ENCODE results near the gene FAM114A1. TPM values are rescaled to one million over a fixed set of nuclear protein-coding genes. Genes with fewer than 3 reads are reported as not detected.

The FAM114A1 gene
- total and polyA plus RNA-seq, 2 donors from 2014 or later, result 10.8 to 31.1 TPM

DNA sequence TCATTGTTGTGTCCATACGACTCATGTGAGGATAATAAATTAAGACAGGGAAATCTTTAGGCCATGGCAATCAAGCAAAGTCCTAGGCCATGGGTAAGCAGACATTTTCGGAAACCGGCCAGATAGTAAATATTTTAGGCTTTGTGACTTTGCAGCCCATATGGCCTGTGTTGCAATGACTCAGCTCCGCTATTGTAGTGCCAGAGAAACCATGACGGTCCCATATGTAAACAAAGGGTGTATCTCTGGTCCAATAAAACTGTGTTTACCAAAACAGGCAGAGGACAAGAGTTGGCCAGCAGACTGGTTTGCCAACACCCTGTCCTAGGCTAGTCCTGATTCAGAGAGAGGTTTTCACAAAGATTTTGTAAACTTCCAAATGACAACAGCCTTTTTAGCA is 5.0 kb downstream of the FAM114A1 start:
- Histone ChIP-seq H3K27ac (ENCODE audit: low read depth in 2 of 2, low read length in 2 of 2) (no peak overlapping the region), H3K27me3 (ENCODE audit: control insufficient read depth, insufficient read depth, low read length) (no peaks in the 10 kb centered on the region), H3K4me1 (ENCODE audit: control insufficient read depth in 2 of 3, insufficient read depth in 2 of 3, low read depth in 1 of 3, low read length in 3 of 3) (peaks cover 0 to 13% (median 10%) of the 10 kb centered on the region in 3 donors), H3K9ac (ENCODE audit: low read length in 3 of 3) (no peak overlapping the region), H3K9me3 (ENCODE audit: control insufficient read depth in 2 of 3, insufficient read depth in 1 of 3, low read length in 3 of 3) (no peaks in the 10 kb centered on the region), H3K36me3 (ENCODE audit: control insufficient read depth in 2 of 3, insufficient read depth in 3 of 3, low read length in 3 of 3) (peaks cover 0 to 2% (median 0%) of the 10 kb centered on the region in 3 donors), H3K4me3 (ENCODE audit: low read length in 3 of 3) (no peak overlapping the region)
- FAIRE-seq (no peak), DNase-seq (no peak)
- TF ChIP-seq, protein P1, sequence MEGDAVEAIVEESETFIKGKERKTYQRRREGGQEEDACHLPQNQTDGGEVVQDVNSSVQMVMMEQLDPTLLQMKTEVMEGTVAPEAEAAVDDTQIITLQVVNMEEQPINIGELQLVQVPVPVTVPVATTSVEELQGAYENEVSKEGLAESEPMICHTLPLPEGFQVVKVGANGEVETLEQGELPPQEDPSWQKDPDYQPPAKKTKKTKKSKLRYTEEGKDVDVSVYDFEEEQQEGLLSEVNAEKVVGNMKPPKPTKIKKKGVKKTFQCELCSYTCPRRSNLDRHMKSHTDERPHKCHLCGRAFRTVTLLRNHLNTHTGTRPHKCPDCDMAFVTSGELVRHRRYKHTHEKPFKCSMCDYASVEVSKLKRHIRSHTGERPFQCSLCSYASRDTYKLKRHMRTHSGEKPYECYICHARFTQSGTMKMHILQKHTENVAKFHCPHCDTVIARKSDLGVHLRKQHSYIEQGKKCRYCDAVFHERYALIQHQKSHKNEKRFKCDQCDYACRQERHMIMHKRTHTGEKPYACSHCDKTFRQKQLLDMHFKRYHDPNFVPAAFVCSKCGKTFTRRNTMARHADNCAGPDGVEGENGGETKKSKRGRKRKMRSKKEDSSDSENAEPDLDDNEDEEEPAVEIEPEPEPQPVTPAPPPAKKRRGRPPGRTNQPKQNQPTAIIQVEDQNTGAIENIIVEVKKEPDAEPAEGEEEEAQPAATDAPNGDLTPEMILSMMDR (IDR thresholded peaks at IDR 0.05; ENCODE audit: borderline replicate concordance, extremely low read depth, insufficient read depth), result no peak
- intact Hi-C loops (cut with DNase I), result no loop called here

DNA sequence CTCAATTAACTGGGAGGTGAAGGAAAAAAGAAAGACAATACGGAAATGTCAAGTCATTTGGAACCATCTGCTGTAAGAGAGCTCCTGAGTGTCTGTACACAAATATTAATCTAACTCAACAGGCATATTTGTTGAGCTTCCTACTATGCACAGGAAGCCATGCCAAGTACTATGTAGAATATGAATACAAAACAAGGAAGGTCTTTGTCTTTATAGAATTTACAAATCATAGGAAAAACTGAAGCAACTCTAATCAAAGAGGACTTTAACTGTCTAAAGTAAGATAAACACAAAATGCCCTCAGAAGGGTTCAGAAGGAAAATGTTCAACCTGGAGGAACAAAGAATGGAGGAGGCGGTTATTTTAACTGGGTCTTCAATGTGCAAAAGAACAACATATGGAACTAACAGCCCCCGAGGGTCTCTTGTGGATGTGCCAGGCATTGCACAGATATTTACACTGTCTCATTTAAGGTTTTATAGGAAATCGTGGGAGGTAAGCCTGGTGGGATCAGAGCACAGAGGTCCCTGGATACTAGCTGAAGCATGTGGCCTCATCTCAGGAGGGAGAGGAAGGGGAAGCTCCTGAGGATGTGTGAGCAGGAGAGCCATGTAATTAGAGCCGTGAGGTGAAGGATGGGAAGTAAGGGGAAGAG is 5.8 kb downstream of the FAM114A1 start:
- DNase-seq (peak in 2 of 5 donors; percentile 38 to 47), FAIRE-seq (no peak)
- intact Hi-C loops (cut with DNase I), result no loop called here
- Histone ChIP-seq H3K36me3 (ENCODE audit: control insufficient read depth in 2 of 3, insufficient read depth in 3 of 3, low read length in 3 of 3) (peaks cover 0 to 2% (median 0%) of the 10 kb centered on the region in 3 donors), H3K4me1 (ENCODE audit: control insufficient read depth in 2 of 3, insufficient read depth in 2 of 3, low read depth in 1 of 3, low read length in 3 of 3) (peaks cover 0 to 9% (median 8%) of the 10 kb centered on the region in 3 donors), H3K9me3 (ENCODE audit: control insufficient read depth in 2 of 3, insufficient read depth in 1 of 3, low read length in 3 of 3) (no peaks in the 10 kb centered on the region), H3K9ac (ENCODE audit: low read length in 3 of 3) (no peak overlapping the region), H3K4me3 (ENCODE audit: low read length in 3 of 3) (no peak overlapping the region), H3K27me3 (ENCODE audit: control insufficient read depth, insufficient read depth, low read length) (no peaks in the 10 kb centered on the region), H3K27ac (ENCODE audit: low read depth in 2 of 2, low read length in 2 of 2) (no peak overlapping the region)
- TF ChIP-seq, protein P1 (IDR thresholded peaks at IDR 0.05; ENCODE audit: borderline replicate concordance, extremely low read depth, insufficient read depth), result no peak

DNA sequence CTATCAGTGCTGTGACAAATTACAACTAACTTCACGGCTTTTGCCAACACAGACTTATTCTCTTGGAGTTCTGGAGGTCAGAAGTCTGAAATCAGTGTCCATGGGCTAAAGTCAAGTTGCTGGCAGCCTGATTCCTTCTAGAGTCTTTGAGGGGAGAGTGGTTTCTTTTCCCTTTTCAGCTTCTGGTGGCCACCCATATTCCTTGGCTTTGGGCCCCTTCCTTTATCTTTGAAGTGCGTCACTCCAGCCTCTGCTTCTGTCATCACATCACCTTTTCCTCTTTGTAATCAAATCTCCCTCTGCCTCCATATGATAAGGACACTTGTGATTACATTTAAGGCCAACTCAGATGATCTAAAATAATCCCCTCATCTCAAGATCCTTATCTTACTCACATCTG is 9.0 kb downstream of the FAM114A1 start:
- Histone ChIP-seq H3K27ac (ENCODE audit: low read depth in 2 of 2, low read length in 2 of 2) (no peak overlapping the region), H3K9me3 (ENCODE audit: control insufficient read depth in 2 of 3, insufficient read depth in 1 of 3, low read length in 3 of 3) (no peaks in the 10 kb centered on the region), H3K4me3 (ENCODE audit: low read length in 3 of 3) (no peak overlapping the region), H3K36me3 (ENCODE audit: control insufficient read depth in 2 of 3, insufficient read depth in 3 of 3, low read length in 3 of 3) (peaks cover 0 to 2% (median 0%) of the 10 kb centered on the region in 3 donors), H3K4me1 (ENCODE audit: control insufficient read depth in 2 of 3, insufficient read depth in 2 of 3, low read depth in 1 of 3, low read length in 3 of 3) (no peaks in the 10 kb centered on the region), H3K9ac (ENCODE audit: low read length in 3 of 3) (no peak overlapping the region), H3K27me3 (ENCODE audit: control insufficient read depth, insufficient read depth, low read length) (no peaks in the 10 kb centered on the region)
- no peak for DNase-seq
- FAIRE-seq, result no peak
- intact Hi-C loops (cut with DNase I), result no loop called here
- TF ChIP-seq, protein P1 (IDR thresholded peaks at IDR 0.05; ENCODE audit: borderline replicate concordance, extremely low read depth, insufficient read depth), result no peak

Data from kidney (tissue), 14 donors.